Measurements from ENCODE around the gene OGFOD2. TPM values are rescaled to one million over a fixed set of nuclear protein-coding genes. Genes with fewer than 3 reads are reported as not detected.

OGFOD2 gene
- total and polyA plus RNA-seq, 2 of the 13 experiments (the other 11 are each of a cell fraction or from before 2014, with no cell fraction given): 13.2 to 14.6 TPM

GRCh38 chr12:122958198-122958888, 16.7 kb upstream of the OGFOD2 start:
- no TSS peak for BruUV-seq (replicated peaks)
- WGBS (ENCODE audit: low lambda C conversion rate): 97% methylated on average over 5 of the region's 5 CpGs

GRCh38 chr12:122959566-122960192, 15.4 kb upstream of the OGFOD2 start:
- ChIA-PET POLR2A (no interaction called here), CTCF (ENCODE audit: low intra/inter-chr PET ratio, low total read pairs) (no interaction called here)
- ATAC-seq (no peak), FAIRE-seq (no peak), DNase-seq (ENCODE audit: low spot score) (no peak)
- peaks cover 21% of the 10 kb centered on the region for H3K4me1 ChIP-seq (ENCODE audit: insufficient read depth, low read length)
- no peak overlapping the region for H2AFZ ChIP-seq (ENCODE audit: low read length)
- H4K20me1 ChIP-seq (ENCODE audit: insufficient read depth, low read length): no peaks in the 10 kb centered on the region
- no peaks in the 10 kb centered on the region for H3K79me2 ChIP-seq (ENCODE audit: insufficient read depth, low read length)
- 96% methylated on average over 16 of the region's 35 CpGs for WGBS (ENCODE audit: low lambda C conversion rate)
- no peak overlapping the region for H3K4me2 ChIP-seq (ENCODE audit: low read depth, low read length)
- no peaks in the 10 kb centered on the region for H3K27me3 ChIP-seq (ENCODE audit: control insufficient read depth in 1 of 2, insufficient read depth in 2 of 2, low read length in 2 of 2)
- in situ Hi-C loops (cut with HindIII; ENCODE audit: extremely low pct_ligation_motif_present, low pct_unique_long_range_greater_than_20kb) (no loop called here), intact Hi-C loops (cut with micrococcal nuclease; ENCODE audit: unreplicated experiment) (no loop called here)
- no peak overlapping the region for H3K4me3 ChIP-seq (replicated peaks in 1 of 3; ENCODE audit: insufficient read depth in 1 of 3, low read depth in 2 of 3, low read length in 3 of 3)
- H3K9ac ChIP-seq (ENCODE audit: insufficient read depth, low read depth, low read length): no peak overlapping the region
- H3K9me3 ChIP-seq (ENCODE audit: low read length): no peaks in the 10 kb centered on the region
- H3K27ac ChIP-seq (ENCODE audit: extremely low read length, insufficient read depth, low read length): no peak overlapping the region
- BruUV-seq (replicated peaks): no TSS peak
- peaks cover 2 to 3% of the 10 kb centered on the region in 2 experiments; a peak in 3 of 5 replicates for H3K36me3 ChIP-seq (replicated peaks in 1 of 2; ENCODE audit: control insufficient read depth in 1 of 2, insufficient read depth in 2 of 2, low read length in 2 of 2)
- TF ChIP-seq DZIP1 (CRISPR knock-in tag; IDR thresholded peaks at IDR 0.05) (no peak), RAD51 (IDR thresholded peaks at IDR 0.05; ENCODE audit: borderline replicate concordance) (no peak), ZKSCAN8 (CRISPR knock-in tag; IDR thresholded peaks at IDR 0.05; ENCODE audit: borderline replicate concordance) (no peak), CTCF (CRISPR knock-in tag; IDR thresholded peaks at IDR 0.05) (no peak)

More at GRCh38 chr12:122958198-122958888, 16.7 kb upstream of the OGFOD2 start:
- CTCF ChIA-PET (ENCODE audit: low intra/inter-chr PET ratio, low total read pairs): no interaction called here
- TF ChIP-seq CSRNP2 (CRISPR knock-in tag; conservative IDR thresholded peaks at IDR 0.05; ENCODE audit: low read depth) (no peak), ZNF121 (CRISPR knock-in tag; IDR thresholded peaks at IDR 0.05) (peak; percentile 45; the same call in 1 of the 2 replicates)
- FAIRE-seq (no peak), ATAC-seq (no peak), DNase-seq (ENCODE audit: low spot score) (no peak)
- Histone ChIP-seq H3K27me3 (ENCODE audit: control insufficient read depth in 1 of 2, insufficient read depth in 2 of 2, low read length in 2 of 2) (no peaks in the 10 kb centered on the region), H3K4me1 (ENCODE audit: insufficient read depth, low read length) (peaks cover 8% of the 10 kb centered on the region), H2AFZ (ENCODE audit: low read length) (no peak overlapping the region), H4K20me1 (ENCODE audit: insufficient read depth, low read length) (no peaks in the 10 kb centered on the region), H3K4me2 (ENCODE audit: low read depth, low read length) (no peak overlapping the region), H3K27ac (ENCODE audit: extremely low read length, insufficient read depth, low read length) (no peak overlapping the region), H3K4me3 (replicated peaks in 1 of 3; ENCODE audit: insufficient read depth in 1 of 3, low read depth in 2 of 3, low read length in 3 of 3) (no peak overlapping the region), H3K79me2 (ENCODE audit: insufficient read depth, low read length) (no peaks in the 10 kb centered on the region), H3K9me3 (ENCODE audit: low read length) (no peaks in the 10 kb centered on the region), H3K9ac (ENCODE audit: insufficient read depth, low read depth, low read length) (no peak overlapping the region), H3K36me3 (replicated peaks in 1 of 2; ENCODE audit: control insufficient read depth in 1 of 2, insufficient read depth in 2 of 2, low read length in 2 of 2) (peaks cover 2 to 3% of the 10 kb centered on the region in 2 experiments; a peak in 3 of 5 replicates)
- POLR2A ChIA-PET: no interaction called here
- intact Hi-C loops (cut with micrococcal nuclease; ENCODE audit: unreplicated experiment): no loop called here
- in situ Hi-C loops (cut with HindIII; ENCODE audit: extremely low pct_ligation_motif_present, low pct_unique_long_range_greater_than_20kb): no loop called here

All from HepG2 (cell line).